HL-60/S4 treated with retinoic acid at 250 ng/mL for 4 days and 3 days (cell line): ENCODE measurements around the gene CRYBG1.

ENCODE experiments used
- in situ Hi-C: fragments of 300-500 bp; cut with MboI; formaldehyde crosslinking; loops from 2 replicates; pipeline ENCODE4 v1.7.0; 2022; ENCODE audit warnings: low sequenced_read_pairs

CRYBG1 gene

GRCh38 chr6:106617857-106618256 lies 257.3 kb downstream of the CRYBG1 start:
- in situ Hi-C loops: no loop called here

GRCh38 chr6:106618324-106618723 lies 257.8 kb downstream of the CRYBG1 start:
- in situ Hi-C loops: no loop called here

GRCh38 chr6:106619223-106619622 lies 258.7 kb downstream of the CRYBG1 start:
- in situ Hi-C loops: no loop called here

- in situ Hi-C loops: no loop called here
Measured at GRCh38 chr6:106620931-106621672, 260.6 kb downstream of the CRYBG1 start.
